ENCODE results near the gene ELMO3. TPM values are rescaled to one million over a fixed set of nuclear protein-coding genes. Genes with fewer than 3 reads are reported as not detected.

The ELMO3 gene
- total RNA-seq, 1 donor from 2014 or later: 0.80 TPM

GRCh38 chr16:67151431-67152097 lies 47.4 kb upstream of the ELMO3 start:
- no peaks in the 10 kb centered on the region for H3K9me3 ChIP-seq (replicated peaks)
- H3K4me3 ChIP-seq: peak overlapping the region; percentile 75
- no peak for TF ChIP-seq CTCF (IDR thresholded peaks at IDR 0.05; ENCODE audit: borderline replicate concordance)
- no peak for DNase-seq
- H3K27ac ChIP-seq (replicated peaks): peak overlapping the region; percentile 82
- peaks cover 16% of the 10 kb centered on the region for H3K36me3 ChIP-seq
- peaks cover 12% of the 10 kb centered on the region for H3K27me3 ChIP-seq (ENCODE audit: low read depth)
- intact Hi-C loops (cut with micrococcal nuclease): loop anchor here (5.0 kb wide), 1 partner anchor 174 kb away; no protein-coding TSS in a partner anchor
- H3K4me1 ChIP-seq: peaks cover 34% of the 10 kb centered on the region

GRCh38 chr16:67154578-67155294 lies 44.2 kb upstream of the ELMO3 start:
- no peak for DNase-seq
- Histone ChIP-seq H3K27me3 (ENCODE audit: low read depth) (peaks cover 11% of the 10 kb centered on the region), H3K4me3 (peak overlapping the region; percentile 51), H3K9me3 (replicated peaks) (no peaks in the 10 kb centered on the region), H3K4me1 (peaks cover 46% of the 10 kb centered on the region), H3K27ac (replicated peaks) (no peak overlapping the region), H3K36me3 (no peaks in the 10 kb centered on the region)
- no peak for TF ChIP-seq CTCF (IDR thresholded peaks at IDR 0.05; ENCODE audit: borderline replicate concordance)
- intact Hi-C loops (cut with micrococcal nuclease): loop anchor here (5.0 kb wide), 1 partner anchor 177 kb away; no protein-coding TSS in a partner anchor

- peaks cover 46% of the 10 kb centered on the region for H3K4me1 ChIP-seq
- no peak overlapping the region for H3K27ac ChIP-seq (replicated peaks)
- peak; percentile 97 for TF ChIP-seq CTCF (IDR thresholded peaks at IDR 0.05; ENCODE audit: borderline replicate concordance)
- peak overlapping the region; percentile 51 for H3K4me3 ChIP-seq
- peaks cover 4% of the 10 kb centered on the region for H3K27me3 ChIP-seq (ENCODE audit: low read depth)
- intact Hi-C loops (cut with micrococcal nuclease): no loop called here
- no peaks in the 10 kb centered on the region for H3K36me3 ChIP-seq
- peak; percentile 72 for DNase-seq
- H3K9me3 ChIP-seq (replicated peaks): no peaks in the 10 kb centered on the region
Measured at GRCh38 chr16:67155295-67156142, 43.4 kb upstream of the ELMO3 start.

GRCh38 chr16:67156143-67156844 lies 42.6 kb upstream of the ELMO3 start:
- no peaks in the 10 kb centered on the region for H3K9me3 ChIP-seq (replicated peaks)
- no peak for TF ChIP-seq CTCF (IDR thresholded peaks at IDR 0.05; ENCODE audit: borderline replicate concordance)
- no peak overlapping the region for H3K4me3 ChIP-seq
- no peak for DNase-seq
- no peaks in the 10 kb centered on the region for H3K36me3 ChIP-seq
- H3K27ac ChIP-seq (replicated peaks): no peak overlapping the region
- intact Hi-C loops (cut with micrococcal nuclease): no loop called here
- no peaks in the 10 kb centered on the region for H3K27me3 ChIP-seq (ENCODE audit: low read depth)
- H3K4me1 ChIP-seq: peaks cover 45% of the 10 kb centered on the region

Data from left ventricle myocardium inferior (tissue), 1 donor.